PFSK-1 (cell line): ENCODE measurements around the gene PTPN9.

Source experiments
- FOXP2 ChIP-seq: optimal IDR thresholded peaks from 2 replicates; pipeline ENCODE3; 2011; ENCODE audit warnings: borderline replicate concordance, control low read depth, inconsistent platforms; ENCODE audit not compliant: insufficient read depth; ENCODE audit errors: extremely low read length, extremely low read depth
- POLR2AphosphoS5 ChIP-seq: IDR thresholded peaks from 2 replicates; pipeline ENCODE4 v1.6.1; 2012; ENCODE audit warnings: low read depth, mild to moderate bottlenecking, control low read depth, low read length, moderate library complexity
- SIN3A ChIP-seq: IDR thresholded peaks from 2 replicates; pipeline ENCODE4 v1.6.1; 2012; ENCODE audit warnings: mild to moderate bottlenecking, low read length, moderate library complexity, borderline replicate concordance; ENCODE audit not compliant: insufficient read depth
- TAF1 ChIP-seq: IDR thresholded peaks from 2 replicates; pipeline ENCODE4 v1.6.1; 2012; ENCODE audit warnings: low read length, control low read depth, borderline replicate concordance; ENCODE audit not compliant: insufficient read depth
- TF ChIP-seq, protein P1 (sequence below), 2 experiments: IDR thresholded peaks; 2 replicates each; pipeline versions ENCODE4 v1.6.1 to v1.8.0; 2011 to 2012; ENCODE audit warnings: low read depth in 2 of 2, low read length in 2 of 2, control low read depth in 1 of 2, inconsistent platforms in 1 of 2, mild to moderate bottlenecking in 1 of 2, moderate library complexity in 1 of 2; ENCODE audit not compliant: insufficient read depth in 1 of 2

DNA sequence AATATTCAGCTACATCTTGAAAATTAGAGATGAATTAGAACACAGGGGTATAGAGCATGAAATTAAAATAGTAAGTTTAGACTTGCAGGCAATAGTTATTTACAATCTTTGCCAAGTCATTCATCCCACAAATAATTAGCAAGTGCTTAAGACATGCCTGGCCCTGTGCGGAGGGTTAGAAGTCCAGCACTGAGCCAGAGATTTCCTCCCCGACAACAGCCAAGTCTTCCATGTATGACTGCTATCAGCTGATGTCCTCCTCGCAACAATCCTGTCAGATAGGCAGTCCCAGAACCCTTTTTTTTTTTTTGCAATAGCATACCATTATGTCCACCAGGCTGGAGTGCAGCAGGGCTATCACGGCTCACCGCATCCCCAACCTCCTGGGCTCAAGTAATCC is 142.2 kb downstream of the PTPN9 start:
- TF ChIP-seq, protein P1, sequence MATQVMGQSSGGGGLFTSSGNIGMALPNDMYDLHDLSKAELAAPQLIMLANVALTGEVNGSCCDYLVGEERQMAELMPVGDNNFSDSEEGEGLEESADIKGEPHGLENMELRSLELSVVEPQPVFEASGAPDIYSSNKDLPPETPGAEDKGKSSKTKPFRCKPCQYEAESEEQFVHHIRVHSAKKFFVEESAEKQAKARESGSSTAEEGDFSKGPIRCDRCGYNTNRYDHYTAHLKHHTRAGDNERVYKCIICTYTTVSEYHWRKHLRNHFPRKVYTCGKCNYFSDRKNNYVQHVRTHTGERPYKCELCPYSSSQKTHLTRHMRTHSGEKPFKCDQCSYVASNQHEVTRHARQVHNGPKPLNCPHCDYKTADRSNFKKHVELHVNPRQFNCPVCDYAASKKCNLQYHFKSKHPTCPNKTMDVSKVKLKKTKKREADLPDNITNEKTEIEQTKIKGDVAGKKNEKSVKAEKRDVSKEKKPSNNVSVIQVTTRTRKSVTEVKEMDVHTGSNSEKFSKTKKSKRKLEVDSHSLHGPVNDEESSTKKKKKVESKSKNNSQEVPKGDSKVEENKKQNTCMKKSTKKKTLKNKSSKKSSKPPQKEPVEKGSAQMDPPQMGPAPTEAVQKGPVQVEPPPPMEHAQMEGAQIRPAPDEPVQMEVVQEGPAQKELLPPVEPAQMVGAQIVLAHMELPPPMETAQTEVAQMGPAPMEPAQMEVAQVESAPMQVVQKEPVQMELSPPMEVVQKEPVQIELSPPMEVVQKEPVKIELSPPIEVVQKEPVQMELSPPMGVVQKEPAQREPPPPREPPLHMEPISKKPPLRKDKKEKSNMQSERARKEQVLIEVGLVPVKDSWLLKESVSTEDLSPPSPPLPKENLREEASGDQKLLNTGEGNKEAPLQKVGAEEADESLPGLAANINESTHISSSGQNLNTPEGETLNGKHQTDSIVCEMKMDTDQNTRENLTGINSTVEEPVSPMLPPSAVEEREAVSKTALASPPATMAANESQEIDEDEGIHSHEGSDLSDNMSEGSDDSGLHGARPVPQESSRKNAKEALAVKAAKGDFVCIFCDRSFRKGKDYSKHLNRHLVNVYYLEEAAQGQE (IDR thresholded peaks at IDR 0.05; ENCODE audit: insufficient read depth in 1 of 2, low read depth in 2 of 2, low read length in 2 of 2): no peak
- no peak for TF ChIP-seq TAF1
- TF ChIP-seq POLR2AphosphoS5: no peak
- TF ChIP-seq FOXP2: no peak
- no peak for TF ChIP-seq SIN3A
